Measurements from ENCODE around the gene VMAC.

VMAC gene

DNA sequence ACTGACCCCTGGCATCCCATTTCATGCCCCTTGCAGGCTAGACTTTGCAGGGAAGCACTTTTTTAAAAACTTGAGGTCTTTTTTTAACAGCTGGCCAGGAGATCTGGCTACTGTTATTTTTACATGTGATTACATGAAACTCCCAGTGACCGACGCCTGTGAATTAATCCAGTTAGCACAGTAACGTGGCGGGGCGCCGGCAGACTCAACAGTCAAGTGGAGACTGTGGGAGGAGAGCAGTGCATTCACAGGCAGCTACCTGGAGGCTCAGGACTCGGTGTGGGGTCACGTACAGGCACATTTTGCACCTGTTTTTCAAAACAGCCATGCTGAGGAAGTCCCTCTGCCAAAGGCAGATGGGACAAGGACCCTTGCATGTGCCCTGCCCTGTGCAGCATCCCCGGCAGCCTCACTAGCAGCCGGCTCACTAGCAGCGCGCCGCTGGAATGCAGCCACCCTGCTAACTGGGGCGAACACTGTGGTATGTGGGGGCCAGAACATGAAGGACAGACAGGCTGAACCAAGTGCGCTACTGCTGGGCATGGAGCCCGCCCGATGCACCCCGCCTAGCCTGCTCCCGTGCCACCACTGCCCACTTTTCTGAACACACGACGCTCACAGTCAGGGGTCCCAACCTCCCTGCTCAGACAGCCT is 28.1 kb downstream of the VMAC start:
- DNase-seq = no peak

DNA sequence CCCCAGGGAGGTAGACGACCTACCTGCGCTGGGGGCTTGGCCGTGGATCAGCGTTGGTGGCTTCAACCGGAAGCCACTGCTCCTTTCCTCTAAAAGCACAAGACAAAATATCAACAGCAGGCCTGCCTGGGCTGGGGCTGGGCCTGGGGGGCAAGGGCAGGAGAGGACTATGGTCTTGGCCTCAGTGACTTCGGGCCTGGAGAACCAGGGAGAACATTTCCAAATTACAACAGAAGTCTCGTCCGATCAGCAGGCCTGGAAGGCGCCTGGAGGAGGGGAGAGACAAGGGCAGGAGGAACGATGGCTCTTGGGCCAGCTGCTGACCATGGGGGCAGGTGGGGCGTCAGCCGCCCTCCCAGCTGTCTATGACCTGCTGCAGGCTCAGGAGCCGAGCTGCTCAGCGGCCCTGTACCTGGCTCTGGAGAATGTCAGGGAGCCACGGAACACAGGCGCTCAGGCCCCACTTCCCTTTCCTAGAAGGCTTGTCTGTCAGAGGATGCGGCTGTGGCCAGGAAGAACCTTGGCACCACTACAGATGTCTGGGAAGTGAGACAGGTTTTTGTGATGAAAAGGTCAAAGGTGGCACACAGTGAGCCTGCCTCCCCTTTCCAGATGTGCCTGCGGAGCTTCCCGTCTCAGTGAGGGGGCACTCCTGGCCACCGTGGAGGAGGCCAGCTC is 28.9 kb downstream of the VMAC start:
- no peak for DNase-seq

DNA sequence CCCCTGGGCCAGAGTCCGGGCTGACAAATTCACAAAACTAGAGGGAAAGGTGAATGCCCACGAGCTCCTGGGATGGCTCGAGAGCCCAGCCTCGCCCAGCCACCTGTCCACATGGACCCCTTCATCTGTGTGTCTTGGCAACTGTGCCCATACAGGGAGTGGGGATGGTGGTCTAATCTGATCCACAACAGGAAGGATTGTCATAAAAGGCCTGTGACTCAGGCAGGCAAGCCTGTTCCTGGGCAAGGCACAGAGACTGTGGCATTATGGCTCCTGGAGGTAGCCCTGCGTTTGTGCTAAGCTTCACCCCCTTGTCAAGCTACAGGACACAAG is 29.4 kb downstream of the VMAC start:
- DNase-seq = no peak

DNA sequence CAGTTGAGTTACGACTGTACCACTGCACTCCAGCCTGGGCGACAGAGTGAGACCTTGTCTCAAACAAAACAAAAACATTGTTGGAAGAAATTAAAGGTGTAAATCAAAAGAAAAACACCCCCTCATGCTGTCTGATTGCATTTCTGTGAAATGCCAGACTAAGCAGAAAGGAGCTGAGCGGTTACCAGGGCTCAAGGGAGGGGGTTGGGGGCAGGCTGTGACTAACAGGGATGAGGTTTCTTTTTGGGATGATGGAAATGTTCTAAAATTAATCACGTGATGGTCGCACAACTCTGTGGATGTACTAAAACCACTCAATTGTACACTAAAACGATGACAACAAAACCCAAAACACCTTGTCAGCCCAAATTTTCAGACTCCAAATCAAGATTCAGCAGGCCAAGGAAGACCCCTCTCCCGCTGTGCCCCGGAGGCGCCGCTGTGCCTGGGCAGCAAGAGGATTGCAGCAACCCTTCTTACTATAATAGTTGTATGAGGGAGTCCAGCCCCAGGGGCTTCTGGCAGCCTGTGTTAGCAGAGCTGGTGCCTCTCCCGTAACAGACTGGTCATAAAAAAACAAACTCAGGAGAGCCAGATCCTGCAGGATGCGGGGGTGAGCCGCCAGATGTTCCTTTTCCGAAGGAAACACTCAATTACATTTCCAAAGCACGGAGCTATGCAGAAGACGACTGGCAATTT is 30.3 kb downstream of the VMAC start:
- no peak for DNase-seq

DNA sequence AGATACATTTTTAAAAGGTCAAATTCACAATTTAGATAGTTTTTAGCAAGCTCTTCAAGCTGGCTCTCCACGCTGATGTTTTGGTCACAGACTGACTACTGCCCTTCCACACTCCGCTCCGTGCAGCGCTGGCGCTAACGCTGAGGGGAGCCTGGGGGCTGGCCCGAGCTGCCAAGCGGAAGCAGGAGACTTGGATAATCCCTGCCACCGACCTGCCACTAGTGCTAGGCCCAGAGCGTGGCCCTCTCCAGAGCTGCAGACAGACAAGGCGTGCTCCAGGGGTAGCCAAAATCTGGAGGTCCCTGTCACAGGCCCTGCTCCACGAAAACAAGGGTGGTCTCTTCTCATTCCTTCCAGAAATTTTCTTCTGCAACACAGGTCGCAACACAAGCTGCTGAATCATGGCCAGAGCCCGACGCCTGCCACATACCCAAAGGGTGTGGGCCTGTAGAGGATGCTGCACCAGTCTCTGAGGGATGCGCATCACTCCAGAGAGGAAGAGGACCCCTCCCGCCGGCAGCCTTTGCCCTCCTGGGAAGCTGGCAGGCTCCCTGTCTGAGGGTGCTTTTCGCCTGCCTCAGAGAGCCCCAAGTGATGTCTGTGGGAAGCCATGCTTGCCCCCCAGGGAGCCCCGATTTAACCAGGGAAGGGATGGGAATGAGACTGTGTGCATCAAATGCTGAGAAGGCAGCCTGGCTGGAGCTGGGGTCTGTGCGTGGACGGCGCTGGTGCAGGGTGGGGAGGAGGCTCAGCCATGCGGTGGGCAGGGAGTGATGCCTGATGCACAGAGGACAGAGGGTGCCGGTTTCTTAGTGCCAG is 31.0 kb downstream of the VMAC start:
- DNase-seq = no peak

DNA sequence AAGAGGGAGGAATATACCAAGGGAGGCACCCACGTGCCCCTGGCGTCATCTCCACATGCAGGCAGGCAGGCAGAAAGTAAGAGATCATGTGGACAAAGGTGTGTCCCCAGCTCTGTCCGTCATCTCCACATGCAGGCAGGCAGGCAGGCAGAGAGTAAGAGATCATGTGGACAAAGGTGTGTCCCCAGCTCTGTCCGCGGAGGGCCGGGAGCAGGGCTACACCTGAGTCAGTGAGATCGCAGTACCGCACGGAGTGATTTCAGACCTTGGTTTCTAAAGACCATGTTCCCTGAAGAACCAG is 31.6 kb downstream of the VMAC start:
- DNase-seq = no peak

DNA sequence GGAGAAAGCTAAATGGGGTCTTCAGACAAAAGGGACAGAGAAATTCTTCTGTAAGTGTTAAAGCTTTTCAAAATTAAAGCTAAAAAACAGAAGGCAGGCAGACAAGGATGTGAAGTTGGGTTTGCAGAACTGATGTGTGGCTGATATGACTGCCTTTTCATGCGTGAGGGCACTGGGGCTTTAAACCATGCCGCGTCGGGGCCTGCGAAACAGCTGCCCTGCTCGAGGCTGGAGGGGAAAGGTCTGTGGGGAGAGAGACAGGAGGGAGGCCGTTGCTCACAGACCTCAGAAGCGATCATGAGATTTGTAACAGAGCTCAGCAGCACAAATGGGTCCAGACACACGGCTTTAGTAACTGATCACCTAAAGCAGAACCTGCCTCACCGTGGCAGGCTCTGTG is 32.9 kb downstream of the VMAC start:
- DNase-seq = no peak

DNA sequence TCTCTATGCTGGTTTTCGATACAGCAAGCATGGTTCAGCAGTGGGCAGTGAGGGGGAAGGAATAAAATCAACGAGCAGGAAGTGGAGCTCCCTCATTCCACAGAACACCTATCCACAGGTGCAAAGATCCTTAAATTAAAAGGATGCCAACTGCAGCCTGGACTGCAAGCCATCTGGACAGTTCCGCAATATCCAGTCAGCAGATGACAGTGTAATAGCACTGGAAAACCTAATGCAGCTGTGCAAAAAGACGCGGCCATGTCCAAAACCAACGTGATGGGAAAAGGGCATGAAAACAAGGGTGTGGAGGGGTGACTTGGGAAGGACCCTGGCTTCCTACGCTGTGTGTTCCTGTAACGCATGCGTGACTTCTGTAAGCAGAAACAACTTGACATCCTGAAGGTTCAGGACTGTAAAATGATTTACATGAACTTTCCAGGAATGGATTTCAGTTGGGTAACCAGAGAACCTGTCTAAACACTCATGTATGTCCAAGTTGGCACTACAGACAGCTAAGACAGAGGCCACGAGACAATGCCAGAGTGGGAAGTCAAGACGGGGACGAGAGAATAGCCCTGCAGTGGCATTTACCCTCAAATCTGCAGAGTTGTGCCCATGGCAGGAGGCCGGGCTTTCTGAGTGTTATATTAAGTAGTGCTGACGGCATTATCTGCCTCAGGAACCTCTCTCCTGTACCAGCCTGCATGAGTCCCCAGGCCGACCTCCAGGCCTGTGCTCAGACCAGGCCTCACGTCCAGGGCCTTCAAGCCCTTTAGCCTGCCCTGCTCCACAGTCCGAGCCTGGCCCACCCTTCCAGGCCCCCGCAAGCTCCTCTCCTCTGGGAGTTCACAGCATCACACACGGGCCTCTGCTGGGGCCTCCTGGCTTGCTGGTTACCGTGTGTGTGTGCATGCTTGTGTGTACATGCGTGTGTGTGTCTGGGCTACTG is 35.9 kb downstream of the VMAC start:
- no peak for DNase-seq

DNA sequence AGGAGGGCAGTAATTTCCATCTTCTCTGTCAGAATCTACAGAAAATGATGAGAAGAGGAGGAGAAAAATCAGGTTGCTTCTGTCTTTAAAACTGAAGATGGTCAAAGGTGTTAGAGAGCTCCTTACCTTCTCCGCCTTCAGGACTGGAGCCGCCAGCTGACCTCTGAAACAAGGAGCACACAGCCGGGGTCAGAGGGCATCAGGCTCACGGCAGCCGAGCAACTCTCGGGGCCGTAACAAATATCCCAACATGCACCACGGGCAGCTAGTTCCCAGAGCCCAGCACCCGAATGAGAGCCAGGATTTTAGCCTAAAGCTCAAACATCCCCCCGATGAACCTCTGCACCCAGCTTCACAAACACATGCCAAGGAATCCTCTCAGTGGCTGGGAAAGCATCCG is 37.0 kb downstream of the VMAC start:
- no peak for DNase-seq

DNA sequence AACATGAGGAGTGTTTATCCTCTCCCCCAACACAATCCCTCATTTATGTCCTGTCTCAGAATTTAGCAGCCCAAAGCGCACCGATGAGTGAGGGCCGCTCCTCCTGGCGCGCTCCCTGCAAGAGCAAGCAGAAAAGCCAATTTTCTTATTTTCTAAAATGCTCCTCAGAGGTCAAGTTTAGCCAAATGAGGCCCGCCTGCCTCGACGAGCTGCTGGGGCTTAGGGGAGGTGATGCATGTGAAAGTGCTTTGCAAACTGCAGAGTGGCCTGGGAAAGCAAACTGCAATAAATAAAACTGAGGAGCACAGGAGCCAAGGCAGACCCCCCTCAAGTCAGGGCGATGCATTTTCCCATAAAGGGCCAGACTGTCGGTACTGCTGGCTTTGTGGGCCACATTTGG is 38.4 kb downstream of the VMAC start:
- no peak for DNase-seq

DNA sequence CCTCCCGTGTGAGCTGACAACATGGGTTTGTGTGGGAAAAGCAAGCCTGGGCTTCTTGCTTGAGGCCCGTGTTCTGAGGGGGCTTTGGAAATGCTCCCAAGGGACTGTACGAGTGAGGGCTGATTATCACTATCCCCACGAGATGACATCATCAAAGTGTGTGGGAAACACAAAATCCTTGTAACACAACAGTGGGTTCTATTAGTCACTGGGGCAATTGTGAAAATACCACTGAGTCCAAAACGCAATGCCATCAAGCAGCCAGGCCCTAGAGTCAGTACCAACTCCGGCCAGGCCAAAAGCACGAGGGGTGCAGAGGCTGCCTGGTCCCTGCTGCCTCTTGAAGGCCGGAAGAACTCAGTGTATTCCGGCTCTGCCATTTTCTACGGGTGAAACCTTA is 39.0 kb downstream of the VMAC start:
- no peak for DNase-seq

DNA sequence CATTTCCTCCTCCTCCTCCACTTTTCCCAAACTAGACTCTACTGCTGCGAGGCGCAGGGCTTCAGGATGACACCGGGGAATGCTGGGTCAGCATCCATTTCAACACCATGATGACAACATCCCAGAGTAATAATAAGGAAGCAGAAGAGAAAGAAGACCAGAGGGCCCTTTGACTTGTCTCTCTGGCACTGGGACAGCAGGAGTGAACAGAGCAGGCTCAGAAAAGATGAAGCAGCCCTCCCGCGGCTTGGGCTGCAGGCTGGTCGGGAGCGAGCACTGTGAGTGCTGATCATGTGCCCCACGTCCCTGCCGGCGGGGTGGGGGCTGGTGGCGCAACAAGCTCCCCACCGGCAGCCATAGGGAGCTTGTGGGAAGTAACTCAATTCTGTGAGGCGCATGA is 42.8 kb downstream of the VMAC start:
- no peak for DNase-seq

DNA sequence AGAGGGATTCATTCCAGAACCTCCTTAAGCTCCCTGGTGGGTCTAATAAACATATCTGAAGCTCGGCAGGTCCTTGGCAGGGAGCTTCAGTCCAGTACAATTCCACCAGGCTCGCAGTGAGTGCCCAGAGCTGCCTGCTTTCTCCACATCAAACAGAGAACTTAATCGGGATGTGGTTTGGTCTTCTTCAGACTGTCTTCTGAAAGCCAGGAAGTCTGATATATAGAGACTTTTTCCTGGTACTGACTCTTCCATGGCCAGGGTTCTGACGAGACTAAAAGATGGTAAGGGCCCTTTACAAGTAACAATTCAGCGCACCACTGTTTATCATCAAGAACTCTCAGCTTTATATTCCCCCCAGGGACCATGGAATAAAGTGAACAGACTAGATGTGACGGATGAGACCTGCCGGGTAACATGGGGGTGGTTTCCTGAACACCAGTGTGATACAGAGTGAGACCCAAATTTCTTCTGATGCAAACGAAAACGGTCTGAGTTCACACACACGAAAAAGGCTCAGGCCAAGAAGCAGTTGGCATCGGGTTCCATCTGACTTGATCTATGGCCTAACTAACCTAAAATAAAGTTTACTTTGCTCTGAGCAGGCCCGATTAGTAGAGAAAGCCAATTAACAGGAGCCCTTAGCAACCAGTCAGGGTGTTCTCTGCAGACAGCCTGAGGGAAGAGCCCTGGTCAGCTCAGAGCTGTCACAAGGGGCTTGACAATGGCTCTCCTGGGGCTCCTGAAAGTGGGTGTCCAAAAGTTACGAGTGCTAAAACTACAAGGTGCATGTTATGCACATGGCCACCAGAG is 44.3 kb downstream of the VMAC start:
- no peak for DNase-seq

DNA sequence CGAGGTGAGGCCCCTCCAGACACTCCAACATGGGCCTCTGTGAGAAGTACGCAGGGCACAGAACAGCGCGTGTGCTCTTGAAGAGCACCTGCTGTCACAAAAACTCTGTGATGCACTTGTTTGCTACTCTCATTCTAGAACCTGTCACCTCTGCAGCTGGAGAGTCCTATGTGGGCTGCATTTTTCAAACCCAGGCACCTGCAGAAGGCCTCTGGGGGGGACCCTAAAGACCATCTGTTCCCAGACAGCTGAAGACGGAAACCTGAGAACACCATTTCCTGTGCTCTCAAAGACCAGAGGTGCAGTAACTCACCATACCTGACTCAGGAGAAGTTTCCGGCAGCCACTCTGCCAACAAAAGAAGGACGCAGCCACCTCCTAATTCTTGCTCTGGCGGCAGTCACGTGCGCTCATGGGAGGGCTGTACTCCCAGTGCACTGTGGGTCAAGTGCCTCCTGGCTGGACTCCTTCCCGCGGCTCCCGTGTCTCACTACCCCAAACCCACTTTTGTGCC is 45.2 kb downstream of the VMAC start:
- DNase-seq = peak; percentile 41

DNA sequence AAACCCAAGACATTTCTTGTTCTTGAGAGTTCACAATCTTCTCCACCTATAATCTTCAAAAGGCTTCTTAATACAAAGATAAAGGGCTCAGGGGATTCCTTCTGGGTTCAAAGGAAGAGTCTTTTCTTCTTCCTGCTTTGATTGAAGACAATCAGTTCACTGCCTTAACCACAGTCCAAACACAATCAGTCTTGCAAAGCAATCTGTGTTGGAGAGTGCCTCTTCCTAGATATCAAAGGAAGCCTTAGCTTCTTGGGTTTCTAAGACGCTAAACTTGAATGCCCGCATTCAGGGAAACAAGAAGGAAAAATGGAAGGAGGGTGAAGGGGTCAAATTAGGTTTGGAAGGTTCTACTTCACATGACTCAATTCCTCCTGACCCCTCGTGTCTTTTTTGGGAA is 46.1 kb downstream of the VMAC start:
- no peak for DNase-seq

DNA sequence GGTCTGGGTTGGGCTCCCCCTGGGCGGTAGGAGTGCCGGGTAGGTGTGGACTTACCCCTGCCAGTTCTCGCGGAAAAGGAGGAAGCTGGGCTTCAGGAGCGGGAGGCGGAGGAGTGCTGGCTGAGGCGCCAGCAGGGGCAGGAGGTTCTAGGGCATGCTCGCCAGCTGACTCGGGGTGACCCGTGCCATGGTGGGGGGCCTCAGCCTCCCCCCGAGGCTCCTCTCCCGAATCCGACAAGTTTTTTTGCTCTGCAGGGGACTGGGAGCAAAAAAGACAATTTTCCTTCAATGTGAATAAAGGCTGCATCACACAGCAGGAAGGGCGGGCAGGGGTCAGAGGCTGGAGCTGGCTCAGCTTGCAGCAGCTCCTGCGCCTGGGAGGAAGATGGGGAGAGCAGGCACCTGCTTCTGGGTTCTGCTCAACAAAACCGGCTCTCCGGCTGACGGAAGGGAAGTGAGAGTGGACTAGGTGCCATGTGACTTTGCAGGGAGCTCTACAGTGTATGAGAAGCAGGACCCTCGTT is 46.7 kb downstream of the VMAC start:
- DNase-seq = no peak

DNA sequence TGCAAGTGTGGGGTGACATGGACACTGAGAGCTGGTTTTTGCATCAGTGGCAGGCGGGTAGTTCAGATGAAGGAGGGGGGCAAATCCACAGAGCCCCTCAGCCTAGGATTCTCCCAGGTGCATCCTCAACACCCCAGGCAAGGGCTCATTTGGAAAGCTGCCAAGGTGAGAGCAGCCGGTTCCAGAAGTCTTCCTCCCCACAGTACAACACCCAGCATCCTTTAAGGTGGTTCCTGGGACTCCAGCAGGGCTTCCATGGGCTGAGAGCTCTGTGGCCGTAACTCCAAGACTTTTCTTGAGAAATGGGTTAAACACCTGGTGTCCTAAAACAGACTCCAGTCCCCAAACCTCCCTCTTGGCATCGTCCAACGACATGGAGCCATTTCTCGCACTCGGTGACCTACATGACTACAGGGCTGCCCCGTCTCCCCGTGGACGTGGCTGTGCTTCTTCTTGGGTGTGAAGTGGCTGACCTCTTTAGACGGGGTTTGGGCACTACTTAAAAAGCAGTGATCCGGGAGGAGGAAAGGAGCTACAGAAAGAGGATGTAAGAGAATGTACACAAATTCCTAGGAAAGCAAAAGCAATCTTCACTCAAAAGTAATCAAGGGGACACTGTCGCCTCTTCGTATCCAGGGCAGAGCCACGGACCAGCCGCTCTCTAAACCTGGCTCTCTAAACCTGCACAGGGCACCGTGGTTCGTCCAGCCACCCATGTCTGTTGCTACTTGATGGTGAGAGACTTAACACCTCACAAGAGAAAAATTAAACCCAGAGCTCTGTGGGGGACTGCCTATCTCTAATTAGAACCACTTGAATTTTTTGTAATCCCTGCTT is 47.7 kb downstream of the VMAC start:
- DNase-seq = no peak

DNA sequence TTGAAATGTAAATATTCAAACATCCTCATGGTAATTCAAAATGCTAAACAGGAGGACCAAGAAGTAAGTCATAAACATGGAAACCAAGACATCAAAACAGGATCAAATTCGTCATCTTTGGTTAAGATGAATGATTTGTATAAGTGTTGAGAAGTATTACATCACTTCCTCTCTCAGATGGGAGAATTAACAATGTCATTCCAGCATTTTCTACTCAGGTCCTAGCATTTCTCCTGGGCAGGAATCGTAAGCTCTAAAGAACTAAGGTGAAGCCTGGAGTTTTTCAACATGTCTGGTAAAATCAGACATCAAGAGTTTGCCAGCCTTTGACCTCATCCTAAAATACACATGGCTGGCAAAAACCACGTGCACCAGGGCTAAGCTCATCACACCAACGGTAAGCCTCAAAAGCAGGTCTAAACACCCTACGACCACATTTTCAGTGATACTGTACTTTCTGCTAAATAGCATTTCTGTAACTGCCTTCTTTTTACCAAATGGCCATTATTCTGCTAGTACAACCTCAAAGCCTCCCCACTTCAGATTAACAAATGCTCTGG is 48.4 kb downstream of the VMAC start:
- DNase-seq = no peak

DNA sequence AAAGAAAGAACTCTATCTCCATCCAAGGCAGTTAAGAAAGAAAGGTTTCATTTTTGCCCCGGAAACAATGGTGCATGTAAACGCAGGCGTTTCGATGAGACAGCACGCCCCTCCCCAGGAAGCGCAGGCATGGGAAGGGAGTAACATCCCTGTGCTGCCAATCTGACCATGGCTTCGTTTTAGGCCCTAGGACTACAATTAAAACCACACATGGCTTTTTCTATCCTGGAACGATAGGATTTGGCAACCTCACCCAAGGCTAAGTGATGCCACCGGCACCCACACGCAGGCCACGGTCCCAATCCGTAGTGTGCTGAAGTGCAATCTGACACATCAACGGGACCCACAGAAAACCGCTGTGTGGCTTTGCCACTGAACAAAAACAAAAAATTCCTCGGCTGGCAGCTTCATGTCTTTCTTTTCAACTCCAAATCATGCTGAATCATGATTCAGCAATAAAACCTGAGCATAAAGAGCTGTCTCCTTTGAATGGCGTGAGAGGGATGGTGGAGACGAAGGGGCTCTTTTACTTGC is 49.1 kb downstream of the VMAC start:
- no peak for DNase-seq

DNA sequence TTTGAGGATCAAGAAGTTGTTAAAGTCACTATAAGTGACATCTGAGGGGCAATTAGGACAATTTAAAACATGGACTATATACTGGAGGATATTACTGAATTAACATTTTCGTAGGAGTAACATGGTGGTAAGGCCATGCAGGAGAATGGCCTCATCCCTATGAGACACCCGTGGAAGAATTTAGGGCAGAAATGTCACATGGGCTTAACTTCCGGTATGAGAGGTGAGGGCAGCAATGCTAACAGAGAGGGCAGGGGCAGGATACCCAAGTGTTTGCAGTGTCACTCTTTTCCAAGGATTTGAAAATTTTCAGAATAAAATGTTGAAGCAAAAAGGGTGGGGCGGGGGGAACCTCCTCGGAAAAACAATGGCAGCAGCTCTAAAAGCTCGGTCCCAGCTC is 49.6 kb downstream of the VMAC start:
- no peak for DNase-seq
